GM15510 (cell line): Measurements from ENCODE around the gene SPAAR.

ENCODE experiments used
- POLR2A ChIP-seq: IDR thresholded peaks from 3 replicates; pipeline ENCODE4 v1.6.1; 2011; ENCODE audit warnings: borderline replicate concordance; ENCODE audit not compliant: insufficient read length; ENCODE audit errors: extremely low read depth

The SPAAR gene

DNA sequence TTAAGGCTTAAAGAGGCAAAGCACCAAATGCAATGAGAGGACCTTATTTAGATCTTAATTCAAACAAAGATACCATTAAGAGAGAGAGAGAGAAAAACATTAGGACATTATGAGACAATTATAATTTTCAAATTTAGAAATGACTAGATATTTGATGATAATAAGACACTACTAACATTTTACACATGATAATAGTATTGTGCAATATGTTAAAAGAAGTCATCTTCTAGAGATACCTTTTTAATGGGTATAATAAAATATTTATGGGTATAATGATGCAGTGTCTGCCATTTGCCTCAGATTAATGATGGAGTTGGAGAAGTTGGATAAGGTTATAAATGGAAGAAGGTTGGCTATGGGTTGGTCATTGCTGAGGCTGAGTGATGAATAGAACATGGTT is 21.2 kb downstream of the SPAAR start:
- TF ChIP-seq POLR2A, result no peak

DNA sequence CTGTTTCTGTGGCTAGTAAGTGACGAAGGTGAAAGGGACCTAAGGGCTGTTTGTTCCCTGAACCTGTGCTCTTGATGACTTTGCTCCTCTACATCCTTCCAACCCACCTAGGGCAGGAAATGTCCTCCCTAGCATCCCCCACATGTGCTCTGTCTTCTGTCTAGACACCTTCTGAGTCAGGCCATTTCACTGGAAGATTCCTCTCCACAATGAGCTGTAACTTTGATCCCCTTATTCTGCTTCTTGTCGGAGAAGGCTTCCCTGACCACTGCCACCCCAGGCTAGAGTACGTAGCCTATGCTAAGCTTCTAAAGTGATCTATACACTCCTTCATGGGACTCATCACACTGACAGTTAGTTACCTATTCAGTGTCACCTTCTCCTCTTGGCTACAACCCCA is 21.7 kb downstream of the SPAAR start:
- no peak for TF ChIP-seq POLR2A

DNA sequence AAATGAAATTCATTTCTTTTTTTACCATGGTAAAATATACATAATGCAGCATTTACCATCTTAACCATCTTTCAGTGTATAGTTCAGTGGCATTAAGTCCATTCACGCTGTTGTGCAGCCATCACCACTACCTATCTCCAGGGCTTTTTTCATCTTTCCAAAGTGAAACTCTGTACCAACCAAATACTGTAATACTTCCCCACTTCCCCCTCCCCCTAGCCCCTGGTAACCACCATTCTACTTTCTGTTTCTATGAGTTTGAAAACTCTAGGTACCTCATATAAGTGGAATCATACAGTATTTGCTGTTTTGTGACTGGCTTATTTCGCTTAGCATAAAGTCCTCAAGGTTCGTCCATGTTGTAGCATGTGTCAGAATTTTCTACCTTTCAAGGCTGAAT is 23.4 kb downstream of the SPAAR start:
- no peak for TF ChIP-seq POLR2A

DNA sequence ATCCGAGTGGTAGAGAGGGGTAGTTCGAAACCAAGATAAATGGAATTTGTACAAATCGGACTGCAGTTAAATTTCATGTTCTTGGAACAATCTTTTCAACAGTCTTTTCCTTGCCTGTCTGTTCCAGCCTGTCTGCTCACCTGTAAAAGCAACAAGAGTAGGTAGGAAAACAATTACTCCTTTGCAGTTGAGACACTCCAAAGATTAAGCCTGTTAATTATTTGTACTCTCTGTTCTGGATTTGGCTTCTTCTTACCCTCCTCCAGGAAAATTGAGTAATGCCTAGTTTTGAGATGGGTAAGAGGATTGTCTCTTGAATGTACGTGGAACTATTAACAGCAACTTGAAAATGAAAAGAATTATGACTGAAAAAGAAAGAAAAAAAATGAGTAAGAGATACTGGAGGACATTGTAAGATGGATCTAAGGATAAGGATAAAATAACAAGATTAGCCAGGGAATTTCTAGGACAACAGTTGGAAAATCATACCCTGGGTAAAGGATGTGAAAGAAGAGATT is 24.3 kb downstream of the SPAAR start:
- no peak for TF ChIP-seq POLR2A

DNA sequence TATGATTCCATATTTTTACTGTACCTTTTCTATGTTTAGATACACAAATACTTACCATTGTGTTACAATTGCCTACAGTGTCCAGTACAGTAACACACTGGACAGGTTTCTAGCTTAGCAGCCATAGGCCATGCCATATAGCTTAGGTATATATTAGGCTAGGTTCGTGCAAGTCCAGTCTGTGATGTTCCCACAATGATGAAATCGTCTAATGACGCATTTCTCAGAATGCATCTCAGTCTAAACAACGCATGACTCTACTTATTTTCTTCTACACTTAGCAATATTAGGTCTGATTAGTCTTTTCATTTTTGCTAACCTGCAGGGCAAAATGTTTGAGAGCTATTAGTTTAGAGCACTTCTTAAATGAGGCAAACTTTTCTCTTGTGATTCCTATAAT is 26.0 kb downstream of the SPAAR start:
- no peak for TF ChIP-seq POLR2A

DNA sequence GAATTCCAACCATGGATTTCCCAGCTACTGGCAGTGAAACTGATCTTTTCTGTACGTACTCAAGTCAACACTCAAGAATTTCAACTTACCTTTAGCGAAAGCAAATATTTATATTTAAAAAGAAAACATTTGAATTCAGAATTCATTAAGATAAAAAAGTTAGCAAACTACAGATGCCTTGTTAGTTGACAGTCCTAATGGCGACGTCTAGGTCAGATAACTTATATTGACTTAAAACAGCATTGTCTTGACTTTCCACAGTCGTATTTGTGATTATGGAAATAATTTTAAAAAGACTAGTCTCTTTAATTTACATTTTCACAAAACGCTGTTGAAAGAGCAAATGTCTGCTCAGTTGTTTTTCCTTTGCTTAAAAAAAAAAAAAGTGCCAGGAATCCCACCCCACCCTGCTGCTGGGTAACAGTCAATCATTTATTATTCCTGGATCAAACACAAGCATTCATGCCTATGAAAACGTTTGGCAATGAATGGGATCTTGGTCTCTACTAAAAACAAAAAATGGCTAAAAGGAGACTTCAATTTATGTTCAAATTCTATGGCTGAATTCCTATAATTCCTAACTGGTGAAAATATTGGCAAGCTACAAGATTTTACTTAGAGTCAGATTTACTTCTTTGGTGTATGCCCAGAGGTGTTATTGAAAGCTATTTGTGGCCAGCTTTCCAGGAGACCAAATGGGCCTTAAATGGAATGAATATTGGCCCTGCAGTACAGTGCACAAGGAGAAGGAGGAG is 26.6 kb downstream of the SPAAR start:
- TF ChIP-seq POLR2A, result no peak

DNA sequence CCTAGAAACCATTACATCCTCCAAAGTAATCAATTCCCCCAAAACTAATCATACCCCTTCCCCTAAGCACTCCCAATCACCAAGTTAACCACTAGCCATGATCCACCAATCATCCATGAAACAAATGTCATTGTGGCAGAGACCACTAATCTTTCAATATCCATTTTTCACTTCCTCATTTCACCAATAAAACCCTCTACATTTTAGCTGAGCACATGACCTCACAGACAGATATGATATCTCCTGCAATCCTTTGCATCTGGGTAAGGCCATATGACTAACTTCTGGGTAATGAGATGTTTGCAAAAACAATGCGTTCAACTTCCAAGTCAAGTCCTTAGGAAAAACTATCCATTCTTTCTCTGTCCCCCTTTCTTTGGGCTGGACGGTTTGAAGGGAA is 27.9 kb downstream of the SPAAR start:
- no peak for TF ChIP-seq POLR2A

DNA sequence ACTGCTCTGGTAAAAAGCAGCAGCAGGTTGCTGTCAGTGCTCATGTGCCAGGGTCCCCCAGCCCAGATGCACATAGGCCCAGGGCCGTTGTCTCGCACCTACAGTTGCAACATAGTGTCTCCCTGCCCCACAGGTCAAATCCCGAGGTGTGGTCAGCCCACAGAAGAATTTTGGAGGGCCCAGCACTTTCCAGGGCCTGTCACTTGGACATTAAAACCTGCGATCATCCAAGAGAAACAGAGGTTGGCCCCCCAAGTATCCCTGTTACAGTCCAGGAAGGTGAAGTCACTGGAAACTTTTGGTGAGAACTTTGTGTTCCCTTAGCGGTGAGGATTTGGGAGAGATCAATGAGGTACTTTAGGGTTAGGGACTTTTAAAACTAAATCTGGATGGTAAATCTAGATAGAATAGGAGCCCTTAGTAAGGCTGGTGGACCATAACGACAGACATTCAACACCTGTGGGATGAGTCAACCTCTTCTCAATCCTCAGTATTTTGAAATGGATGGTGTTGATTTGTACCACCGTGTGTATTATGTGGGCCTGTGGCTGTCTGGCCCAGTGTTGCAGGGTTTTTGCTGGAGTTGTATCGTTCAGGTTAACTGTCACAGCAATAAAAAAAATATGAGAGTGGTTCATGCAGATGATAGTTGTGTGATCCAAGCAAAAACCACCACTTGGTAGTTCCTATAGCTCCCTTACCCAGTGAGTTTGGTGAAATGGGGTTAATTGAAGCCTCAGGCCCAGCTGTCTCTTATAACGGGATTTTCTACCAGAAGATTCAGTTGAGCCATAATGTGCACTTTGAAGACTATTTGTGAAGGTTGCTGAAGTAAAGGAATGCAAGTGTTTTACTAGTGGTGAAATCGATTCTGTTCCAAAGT is 29.4 kb downstream of the SPAAR start:
- no peak for TF ChIP-seq POLR2A

DNA sequence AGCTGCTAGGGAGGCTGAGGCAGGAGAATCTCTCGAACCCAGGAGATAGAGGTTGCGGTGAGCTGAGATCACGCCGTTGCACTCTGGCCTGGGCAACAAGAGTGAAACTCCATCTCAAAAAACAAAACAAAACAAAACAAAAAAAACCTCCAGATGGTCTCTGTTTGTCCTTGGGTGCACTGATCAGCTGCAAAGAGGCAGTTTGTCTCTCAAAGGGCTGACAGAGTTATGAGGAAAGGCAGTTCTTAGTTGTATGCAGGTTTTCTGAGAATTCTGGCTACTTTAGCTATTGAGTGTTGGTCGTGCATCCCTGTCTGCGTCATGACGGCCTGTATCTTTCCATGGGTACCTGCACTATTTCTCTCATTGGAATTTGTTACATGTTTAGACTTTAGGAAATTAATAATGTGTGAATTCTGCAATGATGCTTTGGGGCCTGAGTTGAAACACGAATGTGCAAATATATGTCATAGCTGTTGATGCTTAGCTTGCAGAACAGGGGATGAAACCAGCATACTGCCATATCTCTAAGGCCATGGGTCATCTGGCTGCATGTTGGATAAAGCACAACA is 30.5 kb downstream of the SPAAR start:
- TF ChIP-seq POLR2A, result no peak

DNA sequence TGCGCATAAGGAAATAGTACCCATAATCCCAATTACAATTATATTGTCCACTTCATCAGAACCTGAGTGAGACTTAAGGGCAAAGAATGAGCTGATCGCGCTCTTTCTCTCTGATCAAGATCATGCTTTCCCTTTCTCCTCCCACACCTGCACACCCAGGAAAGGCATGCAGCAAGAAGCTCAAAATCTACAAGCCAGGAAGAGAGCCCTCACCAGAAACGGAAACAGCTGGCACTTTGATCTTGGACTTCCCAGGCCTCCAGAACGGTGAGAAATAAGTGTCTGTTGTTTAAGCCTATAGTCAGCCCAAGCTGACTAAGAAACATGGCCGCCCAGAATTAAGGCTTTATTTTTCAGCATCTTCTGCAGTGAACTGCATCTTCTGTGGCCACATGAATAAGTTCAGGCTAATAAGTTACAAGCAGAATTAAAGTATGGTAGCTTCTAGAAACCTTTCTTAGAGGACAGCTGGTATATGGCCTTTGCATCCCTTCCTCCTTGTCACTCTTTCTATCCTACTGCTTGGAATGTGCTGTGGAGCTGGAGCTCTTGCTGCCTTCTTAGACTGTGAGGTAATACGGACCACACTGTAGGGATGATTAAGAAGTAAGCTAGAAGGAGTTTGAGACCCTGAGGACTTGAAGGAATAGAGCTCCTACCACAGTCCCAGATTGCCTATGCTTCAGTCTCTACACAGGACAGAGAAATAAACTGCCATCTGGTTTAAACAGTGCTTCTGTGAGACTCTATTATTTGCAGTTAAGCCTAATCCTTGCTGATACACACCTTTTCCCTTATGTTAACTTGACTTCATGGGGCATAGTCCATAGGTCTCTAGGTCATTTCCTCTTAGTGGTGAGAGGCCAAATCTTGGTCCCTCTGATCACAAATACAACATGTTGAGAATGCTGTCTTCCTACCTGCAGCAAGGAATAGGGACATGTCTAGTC is 31.4 kb downstream of the SPAAR start:
- no peak for TF ChIP-seq POLR2A

DNA sequence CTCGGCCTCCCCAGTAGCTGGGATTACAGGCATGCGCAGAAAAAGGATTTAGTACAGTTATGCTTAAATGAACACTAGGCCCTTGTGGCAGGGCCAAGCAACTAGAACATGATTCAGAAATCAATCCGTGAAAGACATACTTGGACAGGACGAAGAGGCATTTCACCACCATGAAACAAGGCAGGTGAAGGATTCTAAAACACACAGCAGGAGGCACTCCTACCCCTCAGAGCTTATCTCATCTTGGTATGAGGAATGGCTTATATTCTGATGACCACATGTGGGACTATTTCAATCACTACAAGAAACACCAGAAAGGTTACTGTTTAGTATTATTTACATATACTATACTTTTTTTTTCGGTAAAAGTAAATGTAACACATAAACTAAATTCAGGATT is 33.0 kb downstream of the SPAAR start:
- no peak for TF ChIP-seq POLR2A

DNA sequence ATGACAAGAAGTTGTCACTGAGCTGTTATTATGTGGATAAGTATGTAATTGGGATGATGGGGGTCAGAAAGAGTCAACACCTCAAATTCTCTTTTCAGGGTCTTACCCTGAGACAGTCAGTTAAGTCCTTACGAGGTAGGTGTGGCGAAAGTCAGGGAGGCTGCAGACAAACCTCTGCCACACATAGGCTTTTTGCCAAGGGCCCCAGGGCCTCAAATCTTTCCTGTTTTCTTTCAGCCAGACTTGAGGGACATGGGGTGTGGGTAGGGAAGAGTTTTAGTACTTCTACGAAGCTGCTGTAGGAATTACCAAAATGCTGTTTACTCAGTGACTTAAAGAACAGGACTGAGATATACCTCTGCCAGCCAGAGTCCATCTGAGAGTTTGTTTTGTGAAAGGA is 34.9 kb downstream of the SPAAR start:
- no peak for TF ChIP-seq POLR2A

DNA sequence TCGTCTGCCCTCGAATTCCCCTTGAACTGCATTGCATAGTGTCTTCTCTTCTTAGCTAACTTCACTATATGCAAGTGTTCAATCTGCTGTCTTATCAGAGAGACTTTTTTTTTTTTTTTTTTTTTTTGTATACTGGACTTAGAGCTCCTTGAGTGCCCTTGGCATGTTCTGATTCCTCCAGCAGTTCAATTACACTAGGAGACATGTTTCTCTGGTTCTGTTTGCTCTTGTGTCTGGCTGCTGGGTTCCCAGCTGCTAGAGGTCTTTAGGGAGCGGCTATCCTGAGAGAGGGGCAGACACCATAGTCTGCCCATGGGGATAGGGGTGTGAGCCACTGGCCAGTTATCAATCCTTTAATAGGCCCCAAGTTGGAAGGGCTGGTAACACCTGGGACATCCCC is 35.6 kb downstream of the SPAAR start:
- TF ChIP-seq POLR2A, result no peak

DNA sequence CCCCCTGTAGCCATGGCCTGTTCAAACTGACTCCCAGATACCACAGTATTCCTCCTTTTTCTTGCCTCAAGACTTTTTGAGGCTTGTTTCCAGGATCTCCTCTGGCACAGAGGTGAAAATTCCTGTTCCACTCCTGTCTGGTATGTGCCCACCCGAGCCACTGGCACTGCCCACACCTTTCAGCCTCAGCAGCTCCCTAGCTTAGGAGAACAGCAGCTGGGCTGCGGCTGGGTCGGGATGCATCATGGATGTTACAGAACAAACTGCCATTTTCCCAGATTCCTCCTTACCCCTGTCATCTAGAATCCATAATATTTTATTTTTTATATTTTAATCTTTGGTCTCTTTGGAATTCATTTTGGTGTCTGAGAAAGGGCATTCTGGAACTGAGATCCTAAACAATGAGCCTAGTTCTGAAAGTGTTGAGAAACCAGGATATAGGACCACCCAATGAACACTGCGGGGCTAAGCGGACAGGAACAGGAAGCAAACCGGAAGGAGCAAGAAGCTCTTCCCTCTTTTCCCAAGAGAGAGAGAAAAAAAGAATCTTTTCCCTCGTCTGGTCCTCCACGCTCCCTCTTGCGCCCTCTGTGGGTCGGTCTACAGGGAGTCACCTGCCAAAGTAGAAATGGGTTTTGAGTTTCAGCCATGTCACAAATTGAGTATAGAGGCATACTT is 36.2 kb downstream of the SPAAR start:
- no peak for TF ChIP-seq POLR2A

DNA sequence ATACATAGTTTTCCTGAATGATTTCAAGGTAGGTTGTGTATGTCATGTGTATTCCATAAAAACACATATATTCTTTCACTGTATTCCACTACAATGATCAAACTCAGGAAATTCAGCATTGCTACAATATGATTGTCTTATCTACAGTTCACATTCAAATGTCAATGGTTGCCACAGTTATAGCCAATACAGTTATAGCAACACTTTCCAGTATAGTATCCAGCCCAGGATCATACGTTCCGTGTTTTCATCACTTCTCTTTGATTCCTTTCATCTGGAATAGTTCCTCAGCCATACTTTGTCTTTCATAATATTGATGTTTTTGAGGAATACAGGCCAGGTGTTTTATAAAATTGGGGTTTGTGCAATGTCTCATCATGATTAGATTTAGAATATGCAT is 39.2 kb downstream of the SPAAR start:
- no peak for TF ChIP-seq POLR2A

DNA sequence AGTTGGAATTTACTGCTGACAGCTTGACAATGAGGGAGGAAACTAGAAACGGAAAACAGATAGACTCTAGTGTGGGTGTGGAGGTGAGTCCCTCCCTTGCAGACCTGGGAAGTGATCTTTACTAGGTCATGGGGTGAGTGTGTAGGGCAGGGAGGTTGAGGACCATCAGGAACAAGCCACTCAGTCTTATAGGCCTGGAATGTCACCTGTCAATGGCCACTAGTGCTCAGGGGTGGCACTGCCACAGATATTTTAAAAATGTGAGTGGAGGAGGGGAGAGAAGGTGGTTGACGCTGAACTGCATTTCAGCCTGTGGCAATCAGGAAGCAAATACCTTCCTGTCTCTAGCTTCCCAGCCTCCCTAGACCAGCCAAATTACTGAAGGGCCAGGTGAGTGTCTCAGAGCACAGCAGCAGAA is 39.6 kb downstream of the SPAAR start:
- no peak for TF ChIP-seq POLR2A
